ENCODE results near the gene MYO15B.

DNA sequence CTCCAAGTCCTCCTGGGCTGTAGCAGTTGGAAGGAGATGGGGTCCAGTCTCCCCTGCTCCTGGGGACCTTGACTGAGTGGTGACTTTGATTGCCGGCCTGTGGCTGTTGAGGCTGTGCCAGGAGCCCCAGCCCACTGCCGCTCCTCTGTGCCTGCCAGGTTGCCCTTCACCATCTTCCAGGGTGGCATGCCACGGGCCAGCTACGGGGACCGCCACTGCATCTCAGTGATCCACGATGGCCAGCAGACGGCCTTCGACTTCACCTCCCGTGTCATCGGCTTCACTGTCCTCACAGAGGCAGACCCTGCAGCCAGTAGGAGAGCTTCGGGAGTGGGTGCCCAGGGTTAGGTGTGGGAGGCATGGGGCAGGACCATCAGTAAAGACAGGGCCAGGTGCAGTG is 23.4 kb upstream of the MYO15B start:
- TF ChIP-seq TCF7L2 (IDR thresholded peaks at IDR 0.05; ENCODE audit: low read depth, low read length), result no peak
- TF ChIP-seq, protein P1, sequence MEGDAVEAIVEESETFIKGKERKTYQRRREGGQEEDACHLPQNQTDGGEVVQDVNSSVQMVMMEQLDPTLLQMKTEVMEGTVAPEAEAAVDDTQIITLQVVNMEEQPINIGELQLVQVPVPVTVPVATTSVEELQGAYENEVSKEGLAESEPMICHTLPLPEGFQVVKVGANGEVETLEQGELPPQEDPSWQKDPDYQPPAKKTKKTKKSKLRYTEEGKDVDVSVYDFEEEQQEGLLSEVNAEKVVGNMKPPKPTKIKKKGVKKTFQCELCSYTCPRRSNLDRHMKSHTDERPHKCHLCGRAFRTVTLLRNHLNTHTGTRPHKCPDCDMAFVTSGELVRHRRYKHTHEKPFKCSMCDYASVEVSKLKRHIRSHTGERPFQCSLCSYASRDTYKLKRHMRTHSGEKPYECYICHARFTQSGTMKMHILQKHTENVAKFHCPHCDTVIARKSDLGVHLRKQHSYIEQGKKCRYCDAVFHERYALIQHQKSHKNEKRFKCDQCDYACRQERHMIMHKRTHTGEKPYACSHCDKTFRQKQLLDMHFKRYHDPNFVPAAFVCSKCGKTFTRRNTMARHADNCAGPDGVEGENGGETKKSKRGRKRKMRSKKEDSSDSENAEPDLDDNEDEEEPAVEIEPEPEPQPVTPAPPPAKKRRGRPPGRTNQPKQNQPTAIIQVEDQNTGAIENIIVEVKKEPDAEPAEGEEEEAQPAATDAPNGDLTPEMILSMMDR (IDR thresholded peaks at IDR 0.05), result no peak

Measured in Panc1 (cell line).